ENCODE data around the gene KIF4A. TPM values are rescaled to one million over a fixed set of nuclear protein-coding genes. Genes with fewer than 3 reads are reported as not detected.

KIF4A gene
- total RNA-seq, 4 donors from 2014 or later, result 0.13 to 0.47 (median 0.17) TPM

- 85 to 100% methylated on average over 1 to 2 of the region's 2 CpGs for WGBS, 2 donors (ENCODE audit: low coverage in 1 of 2)
- TF ChIP-seq EP300 (IDR thresholded peaks at IDR 0.05), result no peak
- no peak for TF ChIP-seq POLR2A (IDR thresholded peaks at IDR 0.05)
- no peak for TF ChIP-seq POLR2AphosphoS5 (IDR thresholded peaks at IDR 0.05)
- no peak for TF ChIP-seq CTCF (IDR thresholded peaks at IDR 0.05)
- no peaks in the 10 kb centered on the region for H3K4me1 ChIP-seq
- no peak overlapping the region for H3K27ac ChIP-seq
- no peak for ATAC-seq
- H3K4me3 ChIP-seq, result no peak overlapping the region
- no peaks in the 10 kb centered on the region for H3K27me3 ChIP-seq
- no peaks in the 10 kb centered on the region for H3K36me3 ChIP-seq
- no peaks in the 10 kb centered on the region for H3K9me3 ChIP-seq
Measured at GRCh38 chrX:70247252-70247651, 42.7 kb upstream of the KIF4A start.

GRCh38 chrX:70252491-70252890, 37.4 kb upstream of the KIF4A start:
- no peaks in the 10 kb centered on the region for H3K4me1 ChIP-seq
- no peaks in the 10 kb centered on the region for H3K9me3 ChIP-seq
- no peak overlapping the region for H3K27ac ChIP-seq
- no peaks in the 10 kb centered on the region for H3K27me3 ChIP-seq
- no peak for ATAC-seq
- no peak overlapping the region for H3K4me3 ChIP-seq
- no peaks in the 10 kb centered on the region for H3K36me3 ChIP-seq
- TF ChIP-seq POLR2A (IDR thresholded peaks at IDR 0.05) (no peak), CTCF (IDR thresholded peaks at IDR 0.05) (no peak), EP300 (IDR thresholded peaks at IDR 0.05) (no peak), POLR2AphosphoS5 (IDR thresholded peaks at IDR 0.05) (no peak)
- WGBS, 2 donors (ENCODE audit: low coverage in 1 of 2), result 49 to 50% methylated on average over 2 of the region's 2 CpGs

GRCh38 chrX:70253377-70254062, 36.4 kb upstream of the KIF4A start:
- TF ChIP-seq POLR2A (IDR thresholded peaks at IDR 0.05) (no peak), POLR2AphosphoS5 (IDR thresholded peaks at IDR 0.05) (no peak), CTCF (IDR thresholded peaks at IDR 0.05) (no peak), EP300 (IDR thresholded peaks at IDR 0.05) (no peak)
- Histone ChIP-seq H3K9me3 (no peaks in the 10 kb centered on the region), H3K27ac (no peak overlapping the region), H3K36me3 (no peaks in the 10 kb centered on the region), H3K4me3 (no peak overlapping the region), H3K4me1 (no peaks in the 10 kb centered on the region), H3K27me3 (no peaks in the 10 kb centered on the region)
- ATAC-seq, result no peak
- WGBS, 2 donors (ENCODE audit: low coverage in 1 of 2), result 73 to 83% methylated on average over 1 to 3 of the region's 3 CpGs

GRCh38 chrX:70254063-70254400, 35.9 kb upstream of the KIF4A start:
- WGBS, 2 donors (ENCODE audit: low coverage in 1 of 2), result 86 to 100% methylated on average over 1 of the region's 1 CpG

More at GRCh38 chrX:70254063-70254400, 35.9 kb upstream of the KIF4A start:
- no peaks in the 10 kb centered on the region for H3K36me3 ChIP-seq
- ATAC-seq, result no peak
- TF ChIP-seq POLR2AphosphoS5 (IDR thresholded peaks at IDR 0.05) (no peak), EP300 (IDR thresholded peaks at IDR 0.05) (no peak), POLR2A (IDR thresholded peaks at IDR 0.05) (no peak), CTCF (IDR thresholded peaks at IDR 0.05) (no peak)
- H3K27me3 ChIP-seq, result no peaks in the 10 kb centered on the region
- no peaks in the 10 kb centered on the region for H3K9me3 ChIP-seq
- H3K4me1 ChIP-seq, result no peaks in the 10 kb centered on the region
- no peak overlapping the region for H3K27ac ChIP-seq
- H3K4me3 ChIP-seq, result no peak overlapping the region

All from gastroesophageal sphincter (tissue), 4 donors.